Measurements from ENCODE around the gene NOP9.

NOP9 gene

GRCh38 chr14:24337144-24337823, 37.6 kb downstream of the NOP9 start:
- TF ChIP-seq, protein P1, sequence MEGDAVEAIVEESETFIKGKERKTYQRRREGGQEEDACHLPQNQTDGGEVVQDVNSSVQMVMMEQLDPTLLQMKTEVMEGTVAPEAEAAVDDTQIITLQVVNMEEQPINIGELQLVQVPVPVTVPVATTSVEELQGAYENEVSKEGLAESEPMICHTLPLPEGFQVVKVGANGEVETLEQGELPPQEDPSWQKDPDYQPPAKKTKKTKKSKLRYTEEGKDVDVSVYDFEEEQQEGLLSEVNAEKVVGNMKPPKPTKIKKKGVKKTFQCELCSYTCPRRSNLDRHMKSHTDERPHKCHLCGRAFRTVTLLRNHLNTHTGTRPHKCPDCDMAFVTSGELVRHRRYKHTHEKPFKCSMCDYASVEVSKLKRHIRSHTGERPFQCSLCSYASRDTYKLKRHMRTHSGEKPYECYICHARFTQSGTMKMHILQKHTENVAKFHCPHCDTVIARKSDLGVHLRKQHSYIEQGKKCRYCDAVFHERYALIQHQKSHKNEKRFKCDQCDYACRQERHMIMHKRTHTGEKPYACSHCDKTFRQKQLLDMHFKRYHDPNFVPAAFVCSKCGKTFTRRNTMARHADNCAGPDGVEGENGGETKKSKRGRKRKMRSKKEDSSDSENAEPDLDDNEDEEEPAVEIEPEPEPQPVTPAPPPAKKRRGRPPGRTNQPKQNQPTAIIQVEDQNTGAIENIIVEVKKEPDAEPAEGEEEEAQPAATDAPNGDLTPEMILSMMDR (conservative IDR thresholded peaks at IDR 0.05; ENCODE audit: low read length): no peak
- no peak for DNase-seq (ENCODE audit: low read depth)
- H3K4me3 ChIP-seq (ENCODE audit: low read length): no peak overlapping the region

DNA sequence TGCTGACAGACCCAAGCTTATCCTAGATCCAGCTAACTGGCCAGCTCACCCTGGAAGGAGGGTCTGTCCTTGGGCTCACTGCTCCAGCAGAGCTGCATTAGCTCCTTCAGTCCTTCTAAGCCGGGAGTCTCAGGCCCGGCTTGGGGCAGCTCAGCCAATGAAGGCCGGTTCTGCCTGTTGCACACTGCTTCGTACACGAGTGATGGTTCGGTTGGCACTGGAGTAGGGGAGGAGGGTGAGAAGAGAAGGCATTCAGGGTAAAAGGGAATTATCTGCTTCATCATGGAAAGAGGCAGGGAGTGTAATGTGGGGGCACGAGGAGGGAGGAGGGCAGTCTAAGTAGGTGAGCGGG, 38.1 kb downstream of the NOP9 start:
- DNase-seq (ENCODE audit: low read depth): no peak
- no peak overlapping the region for H3K4me3 ChIP-seq (ENCODE audit: low read length)
- TF ChIP-seq, protein P1 (conservative IDR thresholded peaks at IDR 0.05; ENCODE audit: low read length): no peak

- peak overlapping the region; percentile 64; the same call in 1 of the 2 replicates for H3K4me3 ChIP-seq (ENCODE audit: low read length)
- TF ChIP-seq, protein P1 (conservative IDR thresholded peaks at IDR 0.05; ENCODE audit: low read length): no peak
- no peak for DNase-seq (ENCODE audit: low read depth)
Observed at GRCh38 chr14:24338843-24339242, 39.2 kb downstream of the NOP9 start.

DNA sequence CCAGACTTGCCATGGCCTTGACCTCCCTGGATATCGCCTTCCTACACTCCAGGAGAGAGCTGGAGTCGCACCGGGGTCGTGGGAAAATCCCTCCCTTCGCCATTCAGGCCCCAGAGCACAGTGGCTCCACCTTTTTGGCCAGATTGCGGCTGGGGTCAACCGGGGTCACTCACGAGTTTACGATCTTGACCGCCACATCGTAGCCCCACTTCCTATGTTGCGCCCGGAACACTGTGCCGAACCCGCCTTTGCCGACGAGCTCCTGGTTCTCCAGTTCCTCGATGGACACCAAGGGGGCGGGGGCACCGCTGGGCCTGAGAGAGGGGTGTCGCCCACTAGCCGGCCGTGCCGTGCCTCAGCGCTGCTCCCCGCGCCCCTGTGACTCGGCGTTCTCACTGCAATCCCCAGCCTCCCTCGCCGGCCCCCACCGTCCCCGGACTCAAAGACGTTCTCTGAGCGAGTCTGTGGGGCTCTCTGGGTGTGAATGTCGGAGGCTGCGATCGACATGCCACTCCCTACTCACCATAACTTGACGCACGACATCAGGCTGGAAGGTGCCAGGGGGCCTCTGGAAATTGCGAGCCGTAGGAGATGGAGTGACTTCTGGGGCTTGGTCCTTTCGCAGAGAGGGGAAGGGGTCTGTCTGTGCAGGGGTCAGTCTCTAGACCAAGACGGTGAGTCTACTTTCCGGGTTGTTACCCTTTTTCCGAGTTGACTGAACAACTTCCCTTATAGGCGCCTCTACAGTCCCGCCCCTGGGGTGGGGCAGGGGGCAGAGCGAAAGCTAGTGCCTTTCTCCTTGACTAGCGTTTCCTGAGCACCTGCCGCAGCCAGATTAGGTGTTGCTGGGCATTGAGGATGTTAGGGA, 39.9 kb downstream of the NOP9 start, which contains the start of gene RIPK3:
TSS of gene RIPK3 (minus strand) at position 708 of the 868 bp plus-strand sequence. CDS start at position 543, 165 bp downstream.
- TF ChIP-seq, protein P1 (conservative IDR thresholded peaks at IDR 0.05; ENCODE audit: low read length): no peak
- peak within 1 kb of the TSS; percentile 64 for H3K4me3 ChIP-seq (ENCODE audit: low read length)
- no peak for DNase-seq (ENCODE audit: low read depth)

- no peak overlapping the region for H3K4me3 ChIP-seq (ENCODE audit: low read length)
- DNase-seq (ENCODE audit: low read depth): no peak
- TF ChIP-seq, protein P1 (conservative IDR thresholded peaks at IDR 0.05; ENCODE audit: low read length): no peak
Observed at GRCh38 chr14:24340606-24341005, 41.0 kb downstream of the NOP9 start.

- no peak overlapping the region for H3K4me3 ChIP-seq (ENCODE audit: low read length)
- DNase-seq (ENCODE audit: low read depth): no peak
- TF ChIP-seq, protein P1 (conservative IDR thresholded peaks at IDR 0.05; ENCODE audit: low read length): no peak
Observed at GRCh38 chr14:24342889-24343288, 43.2 kb downstream of the NOP9 start.
